Calu3 (cell line): ENCODE results near the gene OTOA. TPM values are rescaled to one million over a fixed set of nuclear protein-coding genes. Genes with fewer than 3 reads are reported as not detected.
"Not testable (repeated sequence)": the region's sequence is repeated elsewhere in the genome, so short reads cannot be mapped to it uniquely, and the experiment has no call there.

ENCODE experiments used
- BruUV-seq: library from RNA; stranded (reverse); fragments of 400-500 nt; replicated peaks from 2 replicates; lab custom pipeline; 2021; lab: Mats Ljungman, UMichigan
- CTCF ChIA-PET: fragments of 300-600 bp; sonication (Branson Sonifier 250); formaldehyde crosslinking; loops from one replicate; lab custom pipeline; 2022; ENCODE audit warnings: antibody characterized with exemption; lab: Charles Lee
- DNase-seq: peaks from one replicate; pipeline ENCODE4 v3.0.0; 2022
- H3K27ac Mint-ChIP-seq: one replicate; pipeline ENCODE4 v1.8.0; 2022; ENCODE audit warnings: mixed read lengths; ENCODE audit not compliant: unreplicated experiment
- H3K27me3 Mint-ChIP-seq: one replicate; pipeline ENCODE4 v1.8.0; 2022; ENCODE audit warnings: mixed read lengths; ENCODE audit not compliant: unreplicated experiment
- H3K36me3 Mint-ChIP-seq: one replicate; pipeline ENCODE4 v1.8.0; 2022; ENCODE audit warnings: mild to moderate bottlenecking, moderate library complexity, mixed read lengths; ENCODE audit not compliant: insufficient read depth, unreplicated experiment
- H3K4me1 Mint-ChIP-seq: one replicate; pipeline ENCODE4 v1.8.0; 2022; ENCODE audit warnings: mild to moderate bottlenecking, low read depth, mixed read lengths; ENCODE audit not compliant: unreplicated experiment
- H3K4me3 Mint-ChIP-seq: one replicate; pipeline ENCODE4 v1.8.0; 2022; ENCODE audit warnings: mild to moderate bottlenecking, low read depth, moderate library complexity, mixed read lengths; ENCODE audit not compliant: unreplicated experiment
- H3K9me3 Mint-ChIP-seq: one replicate; pipeline ENCODE4 v1.8.0; 2022; ENCODE audit warnings: low read depth, mixed read lengths; ENCODE audit not compliant: unreplicated experiment
- intact Hi-C: fragments of 100-400 bp; cut with micrococcal nuclease; formaldehyde crosslinking; loops from one replicate; pipeline ENCODE4 v1.10.0; 2022; ENCODE audit not compliant: unreplicated experiment
- total RNA-seq: library from RNA; stranded (reverse); gene quantifications from 2 replicates; pipeline ENCODE4 v1.2.3, GENCODE V29; 2022
- TF ChIP-seq, protein P1 (sequence below): fragments of 200-600 bp; IDR thresholded peaks from one replicate; pipeline ENCODE4 v1.8.0; 2022; ENCODE audit warnings: antibody characterized with exemption; ENCODE audit not compliant: unreplicated experiment

The OTOA gene
- total RNA-seq, 1 experiment from 2014 or later = 0.40 TPM

GRCh38 chr16:21647562-21648164 is 16.1 kb upstream of the OTOA start:
- TF ChIP-seq, protein P1, sequence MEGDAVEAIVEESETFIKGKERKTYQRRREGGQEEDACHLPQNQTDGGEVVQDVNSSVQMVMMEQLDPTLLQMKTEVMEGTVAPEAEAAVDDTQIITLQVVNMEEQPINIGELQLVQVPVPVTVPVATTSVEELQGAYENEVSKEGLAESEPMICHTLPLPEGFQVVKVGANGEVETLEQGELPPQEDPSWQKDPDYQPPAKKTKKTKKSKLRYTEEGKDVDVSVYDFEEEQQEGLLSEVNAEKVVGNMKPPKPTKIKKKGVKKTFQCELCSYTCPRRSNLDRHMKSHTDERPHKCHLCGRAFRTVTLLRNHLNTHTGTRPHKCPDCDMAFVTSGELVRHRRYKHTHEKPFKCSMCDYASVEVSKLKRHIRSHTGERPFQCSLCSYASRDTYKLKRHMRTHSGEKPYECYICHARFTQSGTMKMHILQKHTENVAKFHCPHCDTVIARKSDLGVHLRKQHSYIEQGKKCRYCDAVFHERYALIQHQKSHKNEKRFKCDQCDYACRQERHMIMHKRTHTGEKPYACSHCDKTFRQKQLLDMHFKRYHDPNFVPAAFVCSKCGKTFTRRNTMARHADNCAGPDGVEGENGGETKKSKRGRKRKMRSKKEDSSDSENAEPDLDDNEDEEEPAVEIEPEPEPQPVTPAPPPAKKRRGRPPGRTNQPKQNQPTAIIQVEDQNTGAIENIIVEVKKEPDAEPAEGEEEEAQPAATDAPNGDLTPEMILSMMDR = no peak
- no peaks in the 10 kb centered on the region for H3K36me3 Mint-ChIP-seq
- no peak overlapping the region for H3K27ac Mint-ChIP-seq
- CTCF ChIA-PET = interaction anchor here (0.5 to 1.0 kb wide), 2 partner anchors 10 to 11 kb away, joined by 3 to 5 read pairs; no protein-coding TSS in a partner anchor
- H3K4me1 Mint-ChIP-seq = no peaks in the 10 kb centered on the region
- no peak for DNase-seq
- no peaks in the 10 kb centered on the region for H3K27me3 Mint-ChIP-seq
- BruUV-seq = no TSS peak
- no peak overlapping the region for H3K4me3 Mint-ChIP-seq
- H3K9me3 Mint-ChIP-seq = no peaks in the 10 kb centered on the region
- intact Hi-C loops = no loop called here

GRCh38 chr16:21649826-21650406 is 13.9 kb upstream of the OTOA start:
- H3K4me1 Mint-ChIP-seq, H3K27me3 Mint-ChIP-seq, DNase-seq, BruUV-seq, H3K36me3 Mint-ChIP-seq, H3K9me3 Mint-ChIP-seq, intact Hi-C loops, H3K27ac Mint-ChIP-seq, H3K4me3 Mint-ChIP-seq: not testable (repeated sequence)
- CTCF ChIA-PET = interaction anchor here (1.2 kb wide), 1 partner anchor 11 kb away, joined by 3 read pairs; no protein-coding TSS in a partner anchor

DNA sequence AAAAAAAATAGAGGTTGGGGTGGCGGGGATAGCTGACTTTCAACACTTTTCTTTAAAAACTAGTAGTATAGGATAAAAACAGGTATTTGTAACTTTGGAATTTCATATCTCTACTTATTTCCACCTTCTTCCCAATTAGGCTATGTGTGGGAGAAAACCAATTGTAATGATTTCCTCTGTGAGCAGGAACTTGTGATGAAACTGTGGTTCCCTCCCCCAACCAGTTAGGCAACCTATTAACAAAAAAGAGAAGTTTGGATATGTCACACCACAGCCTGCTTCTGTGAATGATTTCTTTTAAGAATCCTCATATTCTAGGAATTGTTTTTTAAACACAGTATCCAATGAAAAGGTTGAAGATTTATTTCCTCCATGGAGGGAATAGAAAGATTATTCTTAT is 13.2 kb upstream of the OTOA start:
- H3K36me3 Mint-ChIP-seq = no peaks in the 10 kb centered on the region
- H3K4me3 Mint-ChIP-seq = no peak overlapping the region
- intact Hi-C loops = no loop called here
- no peak for DNase-seq
- BruUV-seq = no TSS peak
- H3K9me3 Mint-ChIP-seq = no peaks in the 10 kb centered on the region
- H3K4me1 Mint-ChIP-seq = no peaks in the 10 kb centered on the region
- no peak overlapping the region for H3K27ac Mint-ChIP-seq
- TF ChIP-seq, protein P1 = no peak
- H3K27me3 Mint-ChIP-seq = no peaks in the 10 kb centered on the region
- CTCF ChIA-PET = no interaction called here

DNA sequence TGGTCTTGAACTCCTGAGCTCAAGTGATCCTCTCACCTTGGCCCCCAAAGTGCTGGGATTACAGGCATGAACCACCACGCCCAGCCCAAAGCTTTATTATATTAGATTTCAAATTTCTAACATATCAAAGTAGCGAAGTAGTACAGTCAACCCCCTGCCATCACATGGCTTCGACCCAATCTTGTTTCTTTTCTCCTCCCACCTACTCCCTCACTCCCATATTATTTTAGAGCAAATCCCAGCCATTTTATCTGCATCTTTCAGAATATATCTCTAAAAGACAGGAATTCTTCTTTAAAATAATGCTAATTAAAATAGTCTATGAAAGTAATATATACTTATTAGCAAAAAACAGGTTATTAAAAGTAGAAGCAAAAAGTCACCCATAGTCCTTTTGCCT is 12.3 kb upstream of the OTOA start:
- no peaks in the 10 kb centered on the region for H3K27me3 Mint-ChIP-seq
- intact Hi-C loops = no loop called here
- no peak for DNase-seq
- no peaks in the 10 kb centered on the region for H3K4me1 Mint-ChIP-seq
- H3K36me3 Mint-ChIP-seq = peaks cover 8% of the 10 kb centered on the region
- H3K4me3 Mint-ChIP-seq = no peak overlapping the region
- CTCF ChIA-PET = no interaction called here
- TF ChIP-seq, protein P1 = no peak
- no TSS peak for BruUV-seq
- H3K9me3 Mint-ChIP-seq = no peaks in the 10 kb centered on the region
- no peak overlapping the region for H3K27ac Mint-ChIP-seq

DNA sequence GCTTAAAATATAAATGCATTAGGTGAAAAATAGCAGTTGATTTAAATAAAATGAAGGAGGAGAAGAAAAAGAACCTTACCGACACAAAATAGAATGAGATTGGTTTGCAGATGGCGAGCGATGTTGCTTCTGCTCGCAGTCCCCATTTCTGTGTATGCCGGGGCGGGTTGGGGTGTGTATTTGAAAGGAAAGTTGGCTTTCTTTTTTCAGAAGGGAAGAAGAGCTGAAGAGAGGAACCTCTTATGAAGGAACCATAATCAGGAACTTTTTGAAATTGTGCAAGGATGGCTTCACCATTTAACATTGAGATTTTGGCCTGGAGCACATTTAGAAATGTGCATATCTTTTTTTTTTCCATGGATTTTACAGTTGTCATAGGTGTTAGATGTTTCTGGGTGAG is 11.3 kb upstream of the OTOA start, which contains the start of gene IGSF6:
TSS of gene IGSF6 (minus strand) at position 156 of the 400 bp plus-strand sequence. CDS start at position 146, 10 bp downstream.
- DNase-seq = no peak
- H3K9me3 Mint-ChIP-seq = no peaks in the 10 kb centered on the region
- H3K27ac Mint-ChIP-seq = no peak within 1 kb of the TSS
- peaks cover 8% of the 10 kb centered on the region for H3K4me1 Mint-ChIP-seq
- TF ChIP-seq, protein P1 = no peak
- CTCF ChIA-PET = no interaction called here
- H3K27me3 Mint-ChIP-seq = no peaks in the 10 kb centered on the region
- BruUV-seq = no TSS peak
- H3K4me3 Mint-ChIP-seq = no peak within 1 kb of the TSS
- intact Hi-C loops = no loop called here
- H3K36me3 Mint-ChIP-seq = peaks cover 16% of the 10 kb centered on the region
